GM18517 (cell line): Measurements from ENCODE around the gene ASTN1.

Experiments
- ATAC-seq: cut with Tn5 transposase; IDR thresholded peaks from one replicate; pipeline ENCODE4 v1.9.1; 2021; ENCODE audit warnings: mild to moderate bottlenecking, moderate library complexity; ENCODE audit not compliant: unreplicated experiment

ASTN1 gene

GRCh38 chr1:177044390-177044789 is 120.1 kb downstream of the ASTN1 start:
- ATAC-seq = no peak

DNA sequence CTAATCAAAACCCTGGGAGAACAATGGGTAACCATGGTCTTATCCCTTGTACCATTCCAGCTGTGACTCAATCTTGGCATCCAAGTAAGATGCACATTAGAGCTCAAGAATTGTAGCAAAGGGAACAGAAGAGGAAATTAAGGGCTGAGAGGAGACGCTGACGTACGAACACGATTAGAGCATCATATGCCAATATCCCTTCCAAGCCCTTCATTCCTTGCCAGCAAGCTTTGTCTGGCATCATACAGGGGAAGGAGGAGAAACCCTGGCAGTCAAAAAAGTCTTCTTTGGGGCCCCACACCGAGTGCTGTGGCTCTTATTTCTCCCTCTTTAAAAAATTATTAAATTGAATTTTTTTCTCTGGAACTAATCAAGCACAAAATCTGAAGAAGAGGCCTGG is 120.9 kb downstream of the ASTN1 start:
- no peak for ATAC-seq

- ATAC-seq = no peak
Measured at GRCh38 chr1:177035586-177035985, 128.9 kb downstream of the ASTN1 start.

DNA sequence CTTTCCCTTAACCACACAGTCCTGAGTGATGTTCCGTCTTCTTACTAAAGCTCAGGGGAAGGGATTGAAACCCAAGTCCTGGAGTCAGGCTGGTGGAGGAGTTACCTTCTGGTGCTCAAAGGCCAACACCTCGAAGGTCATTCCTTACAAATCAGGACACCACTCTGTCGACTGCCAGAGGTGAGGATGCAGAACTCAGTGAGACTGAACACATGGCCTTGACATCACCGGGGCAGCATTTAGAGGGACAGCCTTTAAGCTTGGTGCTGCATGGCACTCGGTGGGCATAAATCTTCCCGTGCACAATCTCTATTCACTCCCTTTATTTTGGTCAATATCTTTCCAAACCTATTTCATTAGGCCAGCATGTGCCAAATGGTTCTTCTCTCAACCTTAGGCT is 130.9 kb downstream of the ASTN1 start:
- ATAC-seq = no peak

- ATAC-seq = no peak
Measured at GRCh38 chr1:177032434-177032833, 132.1 kb downstream of the ASTN1 start.

GRCh38 chr1:177024623-177025022 is 139.9 kb downstream of the ASTN1 start:
- ATAC-seq = no peak

- no peak for ATAC-seq
Measured at GRCh38 chr1:177023726-177024125, 140.8 kb downstream of the ASTN1 start.

DNA sequence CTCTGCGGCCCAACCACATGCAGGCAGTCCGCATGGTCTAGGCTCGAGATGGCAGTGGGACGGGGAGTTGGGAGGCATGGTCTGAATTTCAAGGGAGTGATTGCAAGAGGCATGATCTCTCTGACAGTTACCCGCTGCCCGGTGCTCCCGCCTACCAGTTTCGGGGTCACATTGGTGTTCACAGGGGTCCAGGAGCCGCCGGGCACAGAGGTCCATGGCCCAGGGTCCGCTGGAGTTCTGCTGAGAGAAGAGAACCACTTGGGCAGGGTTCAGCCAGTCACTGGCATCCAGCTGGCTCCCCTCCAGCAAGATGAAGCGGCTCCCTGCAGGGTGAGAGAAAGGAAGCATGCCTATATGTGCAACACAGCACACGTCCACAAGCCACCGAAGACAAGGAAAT is 141.3 kb downstream of the ASTN1 start:
- no peak for ATAC-seq

- no peak for ATAC-seq
Measured at GRCh38 chr1:177021687-177022086, 142.8 kb downstream of the ASTN1 start.

DNA sequence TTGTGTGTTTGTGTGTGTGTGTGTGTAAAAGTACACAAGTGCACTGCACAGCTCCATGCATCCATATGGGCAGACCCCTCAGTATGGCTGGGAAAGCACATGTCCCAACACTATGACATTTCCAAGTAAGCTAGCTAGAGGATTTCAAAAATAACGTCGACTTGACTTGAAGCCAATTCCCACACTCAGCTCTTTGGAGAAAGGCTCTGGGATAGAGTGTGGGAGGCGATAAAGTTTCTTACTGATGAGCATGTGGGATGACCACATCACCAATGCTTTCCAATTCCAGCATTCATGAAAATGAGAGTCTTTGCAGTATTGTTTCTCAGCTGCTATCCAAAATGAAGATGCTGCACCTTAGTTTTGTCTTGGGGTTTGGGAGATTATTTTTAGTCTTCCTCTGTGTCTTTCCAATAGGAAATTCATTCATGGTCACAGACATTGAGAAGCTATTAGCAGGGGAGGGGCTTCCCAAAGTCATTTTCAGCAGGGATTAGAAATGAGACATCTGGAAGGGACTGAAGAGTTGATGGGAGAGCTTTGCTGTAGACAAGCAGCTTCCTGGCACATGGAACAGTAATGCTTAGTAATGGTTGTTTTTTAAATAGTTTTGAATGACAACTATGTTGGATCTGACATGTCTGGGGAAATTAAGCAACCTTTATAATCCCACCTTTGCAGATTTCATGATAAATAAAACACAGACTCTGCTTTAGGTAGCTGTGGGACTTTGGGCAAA is 143.5 kb downstream of the ASTN1 start:
- ATAC-seq = no peak

DNA sequence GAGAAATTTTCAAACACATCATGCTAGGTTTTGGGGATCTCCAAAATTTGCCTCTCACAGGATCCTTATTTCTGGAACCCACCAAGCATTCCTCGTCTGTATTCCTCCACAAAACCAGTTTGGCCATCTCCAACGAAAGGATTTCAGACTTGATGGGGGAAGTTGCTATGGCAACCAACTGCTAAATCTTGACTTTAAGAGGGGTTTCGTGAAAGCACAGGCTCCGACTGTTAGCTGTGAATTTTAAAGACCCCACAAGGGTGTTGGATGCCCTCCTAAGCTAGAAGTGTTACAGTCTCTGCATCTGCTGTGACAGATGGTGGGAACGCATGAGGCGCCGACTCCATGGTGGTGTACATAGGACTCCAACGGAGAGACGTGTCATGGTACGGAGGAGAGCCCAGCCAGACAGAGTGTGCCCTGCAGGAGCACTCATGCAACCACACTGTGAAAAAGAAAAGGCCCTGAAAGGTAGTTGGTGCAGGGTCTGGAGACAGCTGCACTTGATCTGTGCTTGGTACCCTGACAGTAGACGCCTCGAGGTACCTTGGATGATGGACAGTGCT is 147.1 kb downstream of the ASTN1 start:
- ATAC-seq = no peak

GRCh38 chr1:177014325-177014724 is 150.2 kb downstream of the ASTN1 start:
- ATAC-seq = no peak

GRCh38 chr1:177012342-177012925 is 152.1 kb downstream of the ASTN1 start:
- ATAC-seq = no peak

DNA sequence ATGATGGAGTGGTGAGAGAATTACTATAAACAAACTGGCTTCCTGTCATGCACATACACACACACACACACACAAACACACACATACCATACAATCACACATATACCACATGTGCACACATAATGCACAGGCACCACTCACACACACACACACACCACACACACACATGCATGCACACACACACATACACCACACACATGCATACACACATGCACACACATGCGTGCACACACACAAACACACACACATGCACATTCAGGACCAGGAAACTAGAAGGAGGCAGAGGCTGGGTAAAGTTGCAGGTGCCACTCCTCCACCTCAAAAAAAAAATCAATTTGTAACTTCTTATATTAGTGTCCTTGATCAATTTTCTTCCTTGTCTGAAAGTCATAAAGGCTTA is 153.0 kb downstream of the ASTN1 start:
- no peak for ATAC-seq

GRCh38 chr1:177010211-177010825 is 154.2 kb downstream of the ASTN1 start:
- no peak for ATAC-seq

DNA sequence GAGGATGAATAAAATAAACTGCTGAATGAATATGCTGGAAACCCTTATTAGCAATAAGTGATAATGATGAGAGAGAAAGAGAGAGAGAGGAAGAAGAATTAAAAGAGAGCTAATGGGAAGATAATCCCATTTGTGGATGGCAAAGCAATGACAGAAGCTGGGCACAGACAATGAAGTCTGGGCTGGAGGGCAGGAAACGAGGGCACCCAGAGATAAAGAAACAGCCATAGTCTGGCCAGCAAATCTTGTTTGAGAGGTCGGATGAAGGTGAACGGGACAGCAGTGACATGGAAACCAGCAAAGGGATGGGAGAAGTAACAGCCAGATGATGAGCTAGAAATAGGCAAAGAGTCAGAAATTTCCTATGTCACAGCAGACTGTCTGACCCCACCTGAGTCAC is 155.9 kb downstream of the ASTN1 start:
- ATAC-seq = no peak

- ATAC-seq = no peak
Measured at GRCh38 chr1:177007437-177008161, 156.9 kb downstream of the ASTN1 start.

DNA sequence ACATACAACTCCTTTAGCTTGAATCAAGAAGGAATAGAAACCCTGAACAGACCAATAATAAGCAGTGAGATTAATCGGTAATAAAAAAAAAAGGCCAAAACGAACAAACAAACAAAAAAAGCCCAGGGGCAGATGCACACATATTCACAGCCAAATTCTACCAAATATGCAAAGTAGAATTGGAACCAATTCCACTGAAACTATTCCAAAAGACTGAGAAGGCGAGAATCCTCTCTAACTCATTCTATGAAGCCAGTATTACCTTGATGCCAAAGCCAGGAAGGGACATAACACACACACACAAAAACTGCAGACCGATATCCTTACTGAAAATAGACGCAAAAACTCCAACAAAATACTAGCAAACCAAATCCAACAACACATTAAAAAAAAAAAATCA is 161.6 kb downstream of the ASTN1 start:
- no peak for ATAC-seq

DNA sequence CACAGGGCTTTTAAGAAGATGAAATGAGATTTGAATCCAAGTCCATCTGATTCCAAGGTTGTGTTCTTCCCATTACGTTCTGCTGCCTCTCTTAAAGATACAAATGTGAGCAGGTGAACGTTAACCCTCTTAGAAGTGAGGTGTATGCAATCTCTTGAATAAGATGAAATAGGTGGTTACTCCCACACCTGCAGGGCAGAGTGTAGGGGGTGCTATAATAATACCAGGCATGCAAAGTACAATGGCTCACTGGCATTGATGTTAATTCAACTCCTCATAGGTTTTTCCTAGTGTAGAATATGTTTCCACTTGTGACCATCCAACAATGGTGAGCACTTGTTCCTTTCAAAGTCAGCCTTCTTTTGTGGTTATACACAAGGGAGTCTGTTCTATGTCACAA is 163.0 kb downstream of the ASTN1 start:
- ATAC-seq = no peak

- no peak for ATAC-seq
Measured at GRCh38 chr1:176998183-176998795, 166.2 kb downstream of the ASTN1 start.
